ENCODE results near the gene OS9. TPM values are rescaled to one million over a fixed set of nuclear protein-coding genes. Genes with fewer than 3 reads are reported as not detected.

OS9 gene
- total and polyA plus RNA-seq, 2 donors (not counting 3 experiments of a cell fraction or from before 2014, with no cell fraction given) = 212 to 561 TPM

DNA sequence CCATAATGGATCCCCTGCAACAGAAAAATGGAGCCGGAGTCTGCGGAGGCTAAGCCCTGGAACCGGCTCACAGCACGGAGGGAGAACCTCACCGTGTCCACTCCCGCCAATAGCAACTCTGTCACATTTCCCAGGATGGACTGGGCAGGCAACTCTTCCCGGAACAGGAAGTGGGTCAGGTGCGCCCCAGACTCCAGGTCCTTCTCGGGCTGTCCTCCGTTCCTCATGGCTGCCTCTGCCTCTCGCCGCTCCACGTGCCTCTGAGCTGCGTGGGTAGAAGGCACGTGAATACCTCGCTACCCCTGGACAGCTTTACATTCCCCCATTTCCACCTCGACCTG is 70.7 kb downstream of the OS9 start:
- no TSS peak for BruUV-seq (replicated peaks)
- Histone ChIP-seq H3K36me3 (ENCODE audit: control insufficient read depth in 2 of 2, extremely low read depth in 1 of 2, insufficient read depth in 2 of 2, low read length in 2 of 2) (peaks cover 0 to 2% of the 10 kb centered on the region in 2 experiments), H3K4me1 (ENCODE audit: control insufficient read depth, extremely low read depth, insufficient read depth, low read length) (peaks cover 17% of the 10 kb centered on the region), H3K4me3 (replicated peaks in 1 of 3; ENCODE audit: insufficient read depth in 1 of 3, low read depth in 1 of 3, low read length in 3 of 3) (no peak overlapping the region), H4K20me1 (replicated peaks; ENCODE audit: control insufficient read depth, extremely low read depth, insufficient read depth, low read length) (no peaks in the 10 kb centered on the region), H3K9me3 (replicated peaks; ENCODE audit: control insufficient read depth, insufficient read depth, low read length) (no peaks in the 10 kb centered on the region), H2AFZ (ENCODE audit: low read depth, low read length) (peak overlapping the region; percentile 30), H3K27ac (ENCODE audit: insufficient read depth, low read depth, low read length) (no peak overlapping the region), H3K4me2 (ENCODE audit: insufficient read depth, low read length) (peak overlapping the region; percentile 60), H3K9me1 (replicated peaks; ENCODE audit: control insufficient read depth, extremely low read depth, insufficient read depth, low read length) (no peaks in the 10 kb centered on the region), H3K79me2 (ENCODE audit: control insufficient read depth, insufficient read depth, low read length) (no peaks in the 10 kb centered on the region), H3K9ac (replicated peaks; ENCODE audit: extremely low read depth, insufficient read depth, low read length) (no peak overlapping the region), H3K27me3 (ENCODE audit: control insufficient read depth in 2 of 2, insufficient read depth in 2 of 2, low read length in 2 of 2) (peaks cover 35 to 38% of the 10 kb centered on the region in 2 experiments)
- intact Hi-C loops (cut with micrococcal nuclease) (no loop called here), dilution Hi-C loops (cut with MboI; ENCODE audit: extremely low pct_ligation_motif_present, low sequenced_read_pairs) (no loop called here)
- FAIRE-seq (no peak), DNase-seq (ENCODE audit: low read depth, low spot score) (no peak)
- TF ChIP-seq POLR2A (IDR thresholded peaks at IDR 0.05; ENCODE audit: low read depth, low read length) = no peak
- TF ChIP-seq EZH2 (IDR thresholded peaks at IDR 0.05; ENCODE audit: borderline replicate concordance, low read depth, low read length, severe bottlenecking) = no peak
- no peak for TF ChIP-seq CTCF (IDR thresholded peaks at IDR 0.05; ENCODE audit: extremely low read depth in 1 of 2, insufficient read depth in 1 of 2, low read depth in 1 of 2, low read length in 2 of 2)
- no peak for TF ChIP-seq MYC (IDR thresholded peaks at IDR 0.05; ENCODE audit: low read depth, low read length)
- TF ChIP-seq POLR2AphosphoS5 (IDR thresholded peaks at IDR 0.05; ENCODE audit: insufficient read depth, low read depth, low read length) = no peak
- no peak for TF ChIP-seq GATA2 (IDR thresholded peaks at IDR 0.05; ENCODE audit: insufficient read depth, insufficient read length, low read depth, low read length)
- no peak for TF ChIP-seq FOS (IDR thresholded peaks at IDR 0.05; ENCODE audit: borderline replicate concordance, insufficient read depth, low read length)
- TF ChIP-seq MAX (IDR thresholded peaks at IDR 0.05; ENCODE audit: insufficient read depth, insufficient read length) = no peak
- no peak for TF ChIP-seq JUN (IDR thresholded peaks at IDR 0.05; ENCODE audit: borderline replicate concordance, insufficient read depth, insufficient read length, low read depth)
- POLR2A ChIA-PET = no interaction called here
- CTCF ChIA-PET = interaction anchor here (0.7 to 4.6 kb wide), 3 partner anchors 9 to 18 kb away, joined by 3 to 48 read pairs (median 3); partner anchors contain the start of genes CDK4, MARCHF9 and TSFM
